ENCODE measurements around the gene CREB3L2.

Gene CREB3L2

GRCh38 chr7:137923380-137923779, 78.5 kb downstream of the CREB3L2 start:
- DNase-seq (ENCODE audit: extremely low spot score), result no peak
- POLR2A ChIA-PET, result no interaction called here
- CTCF ChIA-PET, result interaction anchor here (1.1 to 2.7 kb wide), 5 partner anchors 10 to 267 kb away, joined by 3 to 15 read pairs (median 5); partner anchors contain the start of gene CREB3L2
- TF ChIP-seq CTCF (IDR thresholded peaks at IDR 0.05; ENCODE audit: control extremely low read depth, extremely low read depth, low read depth, missing control alignments), result no peak

GRCh38 chr7:137920637-137921399, 81.1 kb downstream of the CREB3L2 start:
- no peak for TF ChIP-seq CTCF (IDR thresholded peaks at IDR 0.05; ENCODE audit: control extremely low read depth, extremely low read depth, low read depth, missing control alignments)
- ChIA-PET CTCF (interaction anchor here (0.6 to 2.7 kb wide), 14 partner anchors 12 to 97 kb away, joined by 3 to 8 read pairs (median 3); partner anchors contain the start of gene CREB3L2), POLR2A (no interaction called here)
- no peak for DNase-seq (ENCODE audit: extremely low spot score)

- CTCF ChIA-PET, result interaction anchor here (0.6 to 2.7 kb wide), 12 partner anchors 13 to 98 kb away, joined by 3 to 8 read pairs (median 3); partner anchors contain the start of gene CREB3L2
These were observed 81.9 kb downstream of the CREB3L2 start for GRCh38 chr7:137919987-137920386.

GRCh38 chr7:137916980-137917645, 84.8 kb downstream of the CREB3L2 start:
- ChIA-PET CTCF (interaction anchor here (0.6 to 20.5 kb wide), 7 partner anchors 13 to 261 kb away, joined by 3 to 494 read pairs (median 3); partner anchors contain the start of gene CREB3L2), POLR2A (no interaction called here)
- TF ChIP-seq CTCF (IDR thresholded peaks at IDR 0.05; ENCODE audit: control extremely low read depth, extremely low read depth, low read depth, missing control alignments), result no peak
- DNase-seq (ENCODE audit: extremely low spot score), result no peak

More at GRCh38 chr7:137919987-137920386, 81.9 kb downstream of the CREB3L2 start:
- DNase-seq (ENCODE audit: extremely low spot score), result no peak
- no peak for TF ChIP-seq CTCF (IDR thresholded peaks at IDR 0.05; ENCODE audit: control extremely low read depth, extremely low read depth, low read depth, missing control alignments)
- POLR2A ChIA-PET, result no interaction called here

GRCh38 chr7:137916564-137916963, 85.3 kb downstream of the CREB3L2 start:
- no peak for DNase-seq (ENCODE audit: extremely low spot score)
- CTCF ChIA-PET, result interaction anchor here (0.6 to 20.5 kb wide), 8 partner anchors 9 to 261 kb away, joined by 3 to 494 read pairs (median 3); partner anchors contain the start of gene CREB3L2
- POLR2A ChIA-PET, result no interaction called here
- no peak for TF ChIP-seq CTCF (IDR thresholded peaks at IDR 0.05; ENCODE audit: control extremely low read depth, extremely low read depth, low read depth, missing control alignments)

- CTCF ChIA-PET, result interaction anchor here (1.2 to 20.5 kb wide), 4 partner anchors 11 to 86 kb away, joined by 3 to 494 read pairs (median 22); partner anchors contain the start of gene CREB3L2
- TF ChIP-seq CTCF (IDR thresholded peaks at IDR 0.05; ENCODE audit: control extremely low read depth, extremely low read depth, low read depth, missing control alignments), result no peak
- POLR2A ChIA-PET, result no interaction called here
- DNase-seq (ENCODE audit: extremely low spot score), result no peak
These were observed 86.6 kb downstream of the CREB3L2 start for GRCh38 chr7:137915266-137915665.
